Lower lobe of right lung (tissue), 2 donors: ENCODE data around the gene IFNE. TPM values are rescaled to one million over a fixed set of nuclear protein-coding genes. Genes with fewer than 3 reads are reported as not detected.

Experiments
- ATAC-seq, 2 donors: fragments of 200-7000 bp; cut with Tn5 transposase; one replicate each; pipeline ENCODE4 v1.9.1; 2020 to 2022; ENCODE audit warnings: mild to moderate bottlenecking in 2 of 2, moderate library complexity in 2 of 2
- DNase-seq: peaks from one replicate; pipeline ENCODE4 v3.0.0-alpha.2; 2020
- H3K27ac ChIP-seq: fragments of 200-600 bp; one replicate; pipeline ENCODE4 v1.8.0; 2022
- H3K27me3 ChIP-seq: fragments of 200-600 bp; one replicate; pipeline ENCODE4 v1.8.0; 2022; ENCODE audit warnings: low read depth
- H3K36me3 ChIP-seq: fragments of 200-600 bp; one replicate; pipeline ENCODE4 v1.8.0; 2022; ENCODE audit warnings: mild to moderate bottlenecking
- H3K4me1 ChIP-seq: fragments of 200-600 bp; one replicate; pipeline ENCODE4 v1.8.0; 2022
- H3K4me3 ChIP-seq: fragments of 200-600 bp; one replicate; pipeline ENCODE4 v1.8.0; 2022; ENCODE audit warnings: mild to moderate bottlenecking
- H3K9me3 ChIP-seq: fragments of 200-600 bp; one replicate; pipeline ENCODE4 v1.8.0; 2022
- intact Hi-C: fragments of 100-400 bp; cut with DNase I; formaldehyde crosslinking; loops from one replicate; pipeline ENCODE4 v1.11.0; 2022
- total RNA-seq: library from RNA; stranded (reverse); fragmentation: NEBNext Ultra II Directional; extraction: Animal tissue kit (Norgen Biotek cat#: 25700); gene quantifications from one replicate; pipeline ENCODE4 v1.2.1, GENCODE V29; 2021
- TF ChIP-seq, protein P1 (sequence below): fragments of 200-600 bp; IDR thresholded peaks from one replicate; pipeline ENCODE4 v1.8.0; 2022; ENCODE audit warnings: antibody characterized with exemption, mild to moderate bottlenecking
- donor health status: DM: no; HTN: yes; CAD: no; lungs with severe emphysema.

The IFNE gene
- total RNA-seq, 1 donor from 2014 or later = not detected

DNA sequence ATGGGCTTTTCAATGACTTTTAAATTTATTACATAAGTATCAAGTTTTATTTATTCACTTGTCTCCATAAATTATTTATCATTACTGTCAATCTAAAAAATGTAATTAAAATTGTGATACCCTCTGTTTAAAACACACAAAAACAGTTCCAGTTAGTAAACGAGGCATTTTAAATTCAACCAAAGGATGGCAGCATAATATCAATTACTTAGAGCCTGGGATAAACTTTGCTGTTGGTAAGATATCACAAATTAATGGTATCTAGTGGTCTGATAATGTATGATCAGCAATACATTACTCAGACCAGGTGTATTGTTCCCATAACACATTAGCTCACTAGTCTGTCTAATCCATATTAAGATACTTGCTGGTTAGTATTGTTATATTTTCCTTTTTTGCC is 9.6 kb upstream of the IFNE start:
- H3K4me1 ChIP-seq = no peaks in the 10 kb centered on the region
- no peaks in the 10 kb centered on the region for H3K36me3 ChIP-seq
- TF ChIP-seq, protein P1, sequence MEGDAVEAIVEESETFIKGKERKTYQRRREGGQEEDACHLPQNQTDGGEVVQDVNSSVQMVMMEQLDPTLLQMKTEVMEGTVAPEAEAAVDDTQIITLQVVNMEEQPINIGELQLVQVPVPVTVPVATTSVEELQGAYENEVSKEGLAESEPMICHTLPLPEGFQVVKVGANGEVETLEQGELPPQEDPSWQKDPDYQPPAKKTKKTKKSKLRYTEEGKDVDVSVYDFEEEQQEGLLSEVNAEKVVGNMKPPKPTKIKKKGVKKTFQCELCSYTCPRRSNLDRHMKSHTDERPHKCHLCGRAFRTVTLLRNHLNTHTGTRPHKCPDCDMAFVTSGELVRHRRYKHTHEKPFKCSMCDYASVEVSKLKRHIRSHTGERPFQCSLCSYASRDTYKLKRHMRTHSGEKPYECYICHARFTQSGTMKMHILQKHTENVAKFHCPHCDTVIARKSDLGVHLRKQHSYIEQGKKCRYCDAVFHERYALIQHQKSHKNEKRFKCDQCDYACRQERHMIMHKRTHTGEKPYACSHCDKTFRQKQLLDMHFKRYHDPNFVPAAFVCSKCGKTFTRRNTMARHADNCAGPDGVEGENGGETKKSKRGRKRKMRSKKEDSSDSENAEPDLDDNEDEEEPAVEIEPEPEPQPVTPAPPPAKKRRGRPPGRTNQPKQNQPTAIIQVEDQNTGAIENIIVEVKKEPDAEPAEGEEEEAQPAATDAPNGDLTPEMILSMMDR = no peak
- DNase-seq = no peak
- no peak for ATAC-seq
- intact Hi-C loops = no loop called here
- H3K4me3 ChIP-seq = no peak overlapping the region
- no peaks in the 10 kb centered on the region for H3K27me3 ChIP-seq
- H3K9me3 ChIP-seq = no peaks in the 10 kb centered on the region
- no peak overlapping the region for H3K27ac ChIP-seq

DNA sequence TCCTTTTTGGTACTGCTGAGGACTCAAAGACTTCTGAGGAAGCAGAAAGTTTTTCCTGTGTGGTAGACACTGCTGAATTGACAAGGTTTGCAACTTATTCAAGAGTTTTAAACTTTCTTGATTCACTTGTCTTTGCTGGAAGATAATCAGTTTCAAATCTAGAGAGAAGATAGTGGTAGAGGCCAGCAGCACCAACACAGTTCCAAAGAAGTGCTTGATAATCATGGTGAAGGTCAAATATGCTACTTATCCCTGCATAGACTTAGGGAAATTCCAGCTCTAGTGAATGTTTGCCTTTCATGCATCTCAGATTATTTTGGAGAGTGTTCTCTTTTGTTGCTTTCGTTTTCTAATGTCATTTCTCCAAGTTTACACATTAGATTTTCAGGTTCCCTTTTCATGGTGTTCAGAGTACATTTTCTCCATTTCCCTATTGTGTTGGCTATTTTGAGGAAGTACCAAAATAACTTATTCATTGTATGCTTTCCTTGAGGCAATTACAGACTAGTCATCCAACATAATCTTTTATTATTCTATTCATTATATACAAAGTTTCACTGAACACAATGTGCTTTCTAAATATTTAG is 550 bp downstream of the IFNE start:
- DNase-seq (no peak), ATAC-seq (peak; percentile 33 to 45)

GRCh38 chr9:21479152-21479702 is 2.9 kb downstream of the IFNE start:
- ATAC-seq (no peak), DNase-seq (no peak)
- Histone ChIP-seq H3K4me1 (no peaks in the 10 kb centered on the region), H3K9me3 (no peaks in the 10 kb centered on the region), H3K36me3 (no peaks in the 10 kb centered on the region), H3K4me3 (no peak overlapping the region), H3K27me3 (no peaks in the 10 kb centered on the region), H3K27ac (no peak overlapping the region)
- intact Hi-C loops = no loop called here
- TF ChIP-seq, protein P1 = no peak

More for the DNA sequence above, 550 bp downstream of the IFNE start:
- Histone ChIP-seq H3K27ac (no peak overlapping the region), H3K27me3 (no peaks in the 10 kb centered on the region), H3K4me3 (no peak overlapping the region), H3K36me3 (no peaks in the 10 kb centered on the region), H3K9me3 (no peaks in the 10 kb centered on the region), H3K4me1 (no peaks in the 10 kb centered on the region)
- TF ChIP-seq, protein P1 = no peak
- intact Hi-C loops = no loop called here

GRCh38 chr9:21477466-21477865 is 4.6 kb downstream of the IFNE start:
- Histone ChIP-seq H3K9me3 (no peaks in the 10 kb centered on the region), H3K27ac (no peak overlapping the region), H3K4me1 (no peaks in the 10 kb centered on the region), H3K4me3 (no peak overlapping the region), H3K36me3 (no peaks in the 10 kb centered on the region), H3K27me3 (no peaks in the 10 kb centered on the region)
- TF ChIP-seq, protein P1 = no peak
- intact Hi-C loops = no loop called here
- no peak for DNase-seq
- ATAC-seq = no peak

DNA sequence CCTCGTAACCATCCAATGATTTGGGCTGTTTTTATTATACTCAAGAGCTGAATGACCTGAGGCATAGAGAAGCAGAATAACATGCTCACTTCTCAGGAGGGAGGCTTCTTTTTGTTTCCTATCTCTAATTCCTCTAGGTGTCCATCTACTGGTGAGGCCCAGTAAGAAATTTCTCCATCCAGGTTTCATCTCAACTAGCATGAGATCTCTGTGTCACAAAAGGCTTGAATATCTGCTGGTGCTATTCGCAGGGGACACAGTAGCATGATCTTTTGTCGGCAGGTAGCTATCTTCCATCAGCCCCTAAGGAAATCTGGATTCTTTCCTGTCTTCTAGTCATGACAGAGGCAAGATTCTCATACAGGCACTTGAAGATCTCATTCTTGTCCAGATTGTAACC is 8.9 kb downstream of the IFNE start:
- Histone ChIP-seq H3K4me3 (no peak overlapping the region), H3K27ac (no peak overlapping the region), H3K27me3 (no peaks in the 10 kb centered on the region), H3K9me3 (no peaks in the 10 kb centered on the region), H3K4me1 (no peaks in the 10 kb centered on the region), H3K36me3 (no peaks in the 10 kb centered on the region)
- ATAC-seq (no peak), DNase-seq (no peak)
- TF ChIP-seq, protein P1 = no peak
- intact Hi-C loops = no loop called here
